ENCODE measurements around the gene EPS8L2.

- no peak for TF ChIP-seq CTCF (IDR thresholded peaks at IDR 0.05; ENCODE audit: insufficient read depth, low read length)
- no peak for TF ChIP-seq GABPA (IDR thresholded peaks at IDR 0.05; ENCODE audit: low read depth)
- TF ChIP-seq POLR2AphosphoS5 (IDR thresholded peaks at IDR 0.05; ENCODE audit: low read depth): no peak; the same call in 1 of the 2 replicates
Measured at GRCh38 chr11:702462-703461, 3.3 kb upstream of the EPS8L2 start.

Measured in HL-60 (cell line).